ENCODE measurements around the gene TAF11L11.
"Not testable (repeated sequence)": the region's sequence is repeated elsewhere in the genome, so short reads cannot be mapped to it uniquely, and the experiment has no call there.

Gene TAF11L11

GRCh38 chr5:17603880-17604279, at the start of gene TAF11L11:
TAF11L11 (plus strand) TSS chr5:17604183.
- DNase-seq (ENCODE audit: low read depth), result not testable (repeated sequence)

- DNase-seq (ENCODE audit: low read depth), result not testable (repeated sequence)
These were observed 18.3 kb upstream of the TAF11L11 start, which contains the start of gene TAF11L7 for GRCh38 chr5:17585658-17586057. TAF11L7 (minus strand) TSS chr5:17585758.

GRCh38 chr5:17590860-17591259, 13.1 kb upstream of the TAF11L11 start, which contains the start of gene TAF11L8:
TAF11L8 (minus strand) TSS chr5:17590960.
- not testable (repeated sequence) for DNase-seq (ENCODE audit: low read depth)

GRCh38 chr5:17594255-17594654, 9.7 kb upstream of the TAF11L11 start, which contains the start of gene TAF11L9:
TAF11L9 (minus strand) TSS chr5:17594394.
- DNase-seq (ENCODE audit: low read depth), result not testable (repeated sequence)

GRCh38 chr5:17597728-17598127, 6.3 kb upstream of the TAF11L11 start, which contains the start of gene TAF11L10:
TAF11L10 (minus strand) TSS chr5:17597828.
- DNase-seq (ENCODE audit: low read depth), result not testable (repeated sequence)

- DNase-seq (ENCODE audit: low read depth), result no peak
These were observed 968 bp downstream of the TAF11L11 start for GRCh38 chr5:17604951-17605350.

- not testable (repeated sequence) for DNase-seq (ENCODE audit: low read depth)
These were observed 3.5 kb downstream of the TAF11L11 start for GRCh38 chr5:17607461-17607860.

- not testable (repeated sequence) for DNase-seq (ENCODE audit: low read depth)
These were observed 6.1 kb downstream of the TAF11L11 start, which contains the start of gene TAF11L12 for GRCh38 chr5:17610092-17610491. TAF11L12 (plus strand) TSS chr5:17610392.

GRCh38 chr5:17614872-17615605, 11.1 kb downstream of the TAF11L11 start:
- DNase-seq (ENCODE audit: low read depth), result no peak

GRCh38 chr5:17619354-17619753, 15.4 kb downstream of the TAF11L11 start:
- no peak for DNase-seq (ENCODE audit: low read depth)

GRCh38 chr5:17620627-17621026, 16.6 kb downstream of the TAF11L11 start:
- DNase-seq (ENCODE audit: low read depth), result no peak

GRCh38 chr5:17625686-17626085, 21.7 kb downstream of the TAF11L11 start:
- no peak for DNase-seq (ENCODE audit: low read depth)

- DNase-seq (ENCODE audit: low read depth), result not testable (repeated sequence)
These were observed 27.8 kb downstream of the TAF11L11 start, which contains the start of gene TAF11L13 for GRCh38 chr5:17631788-17632187. TAF11L13 (plus strand) TSS chr5:17632088.

GRCh38 chr5:17634160-17634559, 30.2 kb downstream of the TAF11L11 start, which contains the start of gene TAF11L14:
TAF11L14 (plus strand) TSS chr5:17634460.
- no peak for DNase-seq (ENCODE audit: low read depth)

- not testable (repeated sequence) for DNase-seq (ENCODE audit: low read depth)
These were observed 45.2 kb downstream of the TAF11L11 start for GRCh38 chr5:17649232-17649631.

GRCh38 chr5:17655201-17655759, 51.3 kb downstream of the TAF11L11 start:
- not testable (repeated sequence) for DNase-seq (ENCODE audit: low read depth)

Data from activated gamma-delta T cell treated with anti-CD3 and anti-CD28 coated beads, Interleukin-2, amount 50 U/mL, for 16 hours (primary cell).